Putamen (tissue), 1 donor: Measurements from ENCODE around the gene RECK.
"Not testable (repeated sequence)": the region's sequence is repeated elsewhere in the genome, so short reads cannot be mapped to it uniquely, and the experiment has no call there.

Experiments
- DNase-seq: peaks from one replicate; pipeline ENCODE4 v3.0.0-alpha.2; 2016; ENCODE audit warnings: low spot score

RECK gene

GRCh38 chr9:36036780-36037548 lies at the start of gene RECK:
RECK (plus strand) TSS chr9:36036913; CDS start chr9:36036999, 86 bp downstream.
- DNase-seq: peak; percentile 86

- no peak for DNase-seq
Observed at GRCh38 chr9:35990155-35990554, 46.6 kb upstream of the RECK start.

DNA sequence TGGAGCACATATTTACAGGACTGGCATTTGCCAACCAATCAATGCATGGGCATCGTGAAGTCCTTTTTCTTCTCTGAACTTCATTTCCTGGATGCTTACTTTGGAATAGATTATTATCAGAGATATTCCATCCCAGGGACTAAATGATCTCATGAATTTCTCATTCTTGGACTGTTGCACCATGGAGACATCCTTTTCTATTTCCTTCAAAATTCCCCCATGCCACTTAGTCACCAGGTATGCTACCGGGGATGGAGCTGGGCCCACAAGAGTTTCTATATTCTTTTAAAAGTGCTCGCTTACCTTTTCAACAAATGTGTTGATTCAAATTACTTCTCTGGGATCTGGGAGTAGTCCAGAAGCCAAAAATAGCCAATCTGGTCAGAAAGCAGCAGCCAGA lies 43.6 kb upstream of the RECK start:
- not testable (repeated sequence) for DNase-seq

GRCh38 chr9:35993976-35994720 lies 42.6 kb upstream of the RECK start:
- DNase-seq: no peak

DNA sequence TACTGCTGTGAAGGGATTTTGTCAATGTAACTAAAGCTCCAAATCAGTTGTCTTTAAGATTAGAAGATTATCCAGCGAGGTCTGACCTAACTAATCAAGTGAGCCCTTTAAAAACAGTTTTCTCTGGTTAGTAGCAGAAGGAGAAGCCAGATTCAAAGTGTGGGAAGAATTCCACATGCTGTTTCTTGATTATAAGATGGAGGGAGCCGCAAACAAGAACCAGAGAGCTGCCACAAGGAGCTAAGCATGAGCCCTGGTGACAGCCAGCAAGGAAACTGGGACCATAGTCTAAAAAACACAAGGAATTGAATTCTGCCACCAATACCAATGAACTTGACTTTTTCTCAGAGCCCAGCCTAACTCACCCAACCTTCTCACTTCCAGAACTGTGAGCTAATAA lies 41.8 kb upstream of the RECK start:
- no peak for DNase-seq

- no peak for DNase-seq
Observed at GRCh38 chr9:35996358-35996970, 40.2 kb upstream of the RECK start.

GRCh38 chr9:35997016-35997415 lies 39.7 kb upstream of the RECK start:
- DNase-seq: not testable (repeated sequence)

- DNase-seq: no peak
Observed at GRCh38 chr9:35998333-35998732, 38.4 kb upstream of the RECK start.

GRCh38 chr9:36005891-36006290 lies 30.8 kb upstream of the RECK start:
- DNase-seq: no peak

DNA sequence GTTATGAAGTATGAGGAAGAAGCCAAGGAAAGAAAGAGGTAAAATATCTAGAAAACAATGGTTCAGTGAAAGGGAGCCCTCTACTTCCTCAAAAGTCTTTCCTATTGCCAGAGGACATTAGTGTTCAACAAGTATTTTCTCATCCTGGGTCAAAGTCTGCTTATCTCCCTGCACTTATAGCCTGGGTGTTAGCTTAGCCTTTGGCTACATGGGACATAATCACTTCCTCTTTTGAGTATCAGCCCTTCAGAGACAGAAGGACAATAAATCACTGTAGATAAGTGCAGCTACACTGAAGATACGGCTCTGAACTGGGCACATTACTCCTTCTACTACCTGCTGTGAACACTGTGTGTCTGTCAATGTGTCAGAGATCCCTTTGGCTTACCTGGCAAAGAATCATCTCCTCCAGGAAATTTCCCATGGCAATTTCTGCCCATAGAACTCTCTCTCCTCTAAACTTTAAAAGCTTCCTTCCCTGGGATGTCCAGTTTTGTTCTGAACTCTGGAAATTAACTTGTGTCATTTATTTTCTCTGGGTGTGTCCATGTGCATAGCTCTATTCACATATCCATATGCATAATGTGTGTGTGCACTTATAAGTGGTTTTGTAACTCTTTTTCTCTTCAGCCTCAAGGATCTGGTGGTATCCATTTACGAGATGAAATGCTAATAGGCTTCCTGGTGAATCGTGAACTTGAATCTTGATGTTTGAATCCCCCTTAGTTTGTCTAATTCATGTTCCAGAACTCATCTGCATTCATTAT lies 30.0 kb upstream of the RECK start:
- DNase-seq: no peak

- DNase-seq: no peak
Observed at GRCh38 chr9:36007316-36007708, 29.4 kb upstream of the RECK start.

- no peak for DNase-seq
Observed at GRCh38 chr9:36007852-36008251, 28.9 kb upstream of the RECK start.

GRCh38 chr9:36008774-36009300 lies 27.9 kb upstream of the RECK start:
- peak; percentile 35 for DNase-seq

- no peak for DNase-seq
Observed at GRCh38 chr9:36011379-36011778, 25.3 kb upstream of the RECK start.

DNA sequence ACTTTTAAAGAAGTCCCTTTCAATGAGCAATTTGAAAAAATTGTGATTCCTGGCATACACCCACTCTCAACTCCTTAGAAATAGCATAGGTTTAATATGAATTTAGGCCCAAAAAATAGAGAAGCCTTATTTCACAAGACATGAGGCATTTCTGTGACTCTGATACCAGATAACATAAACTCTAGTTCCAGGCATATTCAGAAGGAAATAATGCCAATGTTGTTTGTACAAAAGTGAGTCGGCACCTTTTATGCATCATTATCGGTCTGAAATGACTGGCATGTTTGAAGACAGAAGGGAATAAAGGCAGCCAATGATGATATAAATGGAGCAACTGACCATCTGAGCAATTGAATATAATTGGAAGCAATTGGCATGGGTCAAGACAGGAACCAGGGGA lies 19.4 kb upstream of the RECK start:
- no peak for DNase-seq

GRCh38 chr9:36018129-36018528 lies 18.6 kb upstream of the RECK start:
- DNase-seq: no peak

GRCh38 chr9:36018891-36019720 lies 17.6 kb upstream of the RECK start:
- DNase-seq: no peak

- no peak for DNase-seq
Observed at GRCh38 chr9:36021968-36022367, 14.7 kb upstream of the RECK start.

DNA sequence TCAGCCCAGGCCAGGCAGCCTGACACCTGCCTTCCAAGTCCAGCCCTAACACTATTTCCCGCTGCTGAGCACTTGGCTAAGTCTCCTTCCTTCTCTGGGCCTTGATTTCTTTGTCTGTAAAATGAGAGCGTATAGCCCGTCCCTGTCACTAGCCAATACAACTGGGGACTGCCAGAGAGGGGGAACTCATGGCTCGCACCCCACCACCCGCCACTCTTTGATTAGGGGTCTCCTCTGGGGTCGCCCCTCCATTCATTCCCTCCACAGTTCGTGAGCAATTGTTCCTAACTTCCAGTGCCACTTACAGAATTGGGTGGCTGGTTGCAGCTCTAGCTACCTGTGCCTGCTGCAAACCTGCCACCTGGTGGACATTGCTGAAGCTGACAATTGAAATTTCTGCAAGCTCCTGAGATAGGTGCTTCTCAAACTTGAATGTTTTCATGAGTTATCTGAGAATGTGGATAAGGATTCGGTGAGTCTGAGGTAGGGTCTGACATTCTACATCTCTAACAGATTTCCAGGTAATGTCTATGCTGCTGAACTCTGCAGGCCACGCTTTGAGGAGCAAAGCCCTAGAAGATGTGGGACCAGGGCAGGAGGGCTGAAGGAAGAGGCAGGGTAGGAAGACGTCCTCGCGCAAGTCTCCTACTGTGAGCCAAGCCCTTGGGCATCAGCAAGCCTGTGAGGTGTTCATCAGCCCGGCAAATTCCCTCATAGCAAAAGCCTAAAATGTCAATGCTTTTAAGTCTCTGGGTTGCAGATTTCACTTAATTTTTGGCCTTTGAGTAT lies 13.3 kb upstream of the RECK start:
- DNase-seq: peak; percentile 49

DNA sequence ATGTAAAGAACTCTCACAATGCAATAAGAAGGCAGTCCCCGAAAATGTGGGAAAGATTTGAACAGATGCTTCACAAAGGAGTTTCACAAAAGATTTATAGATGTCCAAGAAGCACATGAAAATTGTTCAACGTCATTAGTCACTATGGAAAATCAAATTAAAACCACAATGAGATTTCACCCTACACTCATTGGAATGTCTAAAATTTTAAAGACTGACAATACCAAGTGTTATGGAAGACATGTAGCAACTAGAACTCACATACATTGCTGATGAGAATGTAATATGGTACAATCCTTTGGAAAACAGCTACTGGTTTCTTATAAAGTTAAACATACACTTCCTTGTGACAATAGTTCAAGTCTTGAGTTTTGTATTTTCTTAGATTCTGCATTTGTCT lies 11.0 kb upstream of the RECK start:
- DNase-seq: no peak
